Neural progenitor cell (in vitro differentiated cells): ENCODE data around the gene DSTN.

Experiments
- EZH2 ChIP-seq: fragments of 200-600 bp; sonication (generic); IDR thresholded peaks from 2 replicates; pipeline ENCODE4 v1.6.1; 2017; ENCODE audit warnings: antibody characterized with exemption, mild to moderate bottlenecking, moderate library complexity
- EZH2phosphoT487 ChIP-seq: fragments of 200-600 bp; sonication (generic); IDR thresholded peaks from 2 replicates; pipeline ENCODE4 v1.6.1; 2017; ENCODE audit warnings: antibody characterized with exemption
- TF ChIP-seq, protein P1 (sequence below): fragments of 200-600 bp; sonication (generic); IDR thresholded peaks from 2 replicates; pipeline ENCODE4 v1.5.1; 2017; ENCODE audit warnings: antibody characterized with exemption, mild to moderate bottlenecking

DNA sequence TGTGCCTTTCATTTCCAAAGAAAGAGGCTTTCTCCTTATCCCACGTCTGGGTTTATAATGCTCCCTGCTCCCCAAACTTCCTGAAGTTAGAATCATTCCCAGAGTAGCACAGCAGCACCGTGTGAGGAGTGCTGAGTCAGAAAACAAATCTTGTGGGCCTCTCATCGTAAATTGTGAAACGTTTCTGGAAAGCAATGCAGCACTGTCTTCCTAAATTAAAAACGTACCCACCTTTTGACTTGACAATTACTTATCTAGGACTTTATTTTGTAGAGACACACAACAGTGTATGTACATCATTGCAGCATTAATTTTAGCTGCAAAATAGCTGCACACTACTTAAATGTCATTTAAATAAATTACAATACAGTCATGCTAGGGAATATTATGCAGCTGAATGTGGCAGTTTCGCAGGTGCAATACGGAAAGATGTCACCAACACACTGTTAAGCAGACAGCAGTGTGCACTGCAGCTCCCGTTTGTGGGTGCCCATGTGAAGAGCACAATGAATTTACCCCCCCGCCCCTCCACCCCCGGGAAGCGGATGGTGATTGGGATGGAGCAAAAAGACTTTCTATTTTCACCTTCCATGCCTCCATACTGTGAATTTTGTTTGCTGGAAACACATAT, 81.4 kb downstream of the DSTN start:
- TF ChIP-seq, protein P1, sequence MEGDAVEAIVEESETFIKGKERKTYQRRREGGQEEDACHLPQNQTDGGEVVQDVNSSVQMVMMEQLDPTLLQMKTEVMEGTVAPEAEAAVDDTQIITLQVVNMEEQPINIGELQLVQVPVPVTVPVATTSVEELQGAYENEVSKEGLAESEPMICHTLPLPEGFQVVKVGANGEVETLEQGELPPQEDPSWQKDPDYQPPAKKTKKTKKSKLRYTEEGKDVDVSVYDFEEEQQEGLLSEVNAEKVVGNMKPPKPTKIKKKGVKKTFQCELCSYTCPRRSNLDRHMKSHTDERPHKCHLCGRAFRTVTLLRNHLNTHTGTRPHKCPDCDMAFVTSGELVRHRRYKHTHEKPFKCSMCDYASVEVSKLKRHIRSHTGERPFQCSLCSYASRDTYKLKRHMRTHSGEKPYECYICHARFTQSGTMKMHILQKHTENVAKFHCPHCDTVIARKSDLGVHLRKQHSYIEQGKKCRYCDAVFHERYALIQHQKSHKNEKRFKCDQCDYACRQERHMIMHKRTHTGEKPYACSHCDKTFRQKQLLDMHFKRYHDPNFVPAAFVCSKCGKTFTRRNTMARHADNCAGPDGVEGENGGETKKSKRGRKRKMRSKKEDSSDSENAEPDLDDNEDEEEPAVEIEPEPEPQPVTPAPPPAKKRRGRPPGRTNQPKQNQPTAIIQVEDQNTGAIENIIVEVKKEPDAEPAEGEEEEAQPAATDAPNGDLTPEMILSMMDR = no peak
- TF ChIP-seq EZH2 = no peak
- TF ChIP-seq EZH2phosphoT487 = no peak
